Right cardiac atrium (tissue), 5 donors: Measurements from ENCODE around the gene FOXA3. TPM values are rescaled to one million over a fixed set of nuclear protein-coding genes. Genes with fewer than 3 reads are reported as not detected.

Experiments used
- ATAC-seq, 2 donors: fragments of 200-7000 bp; cut with Tn5 transposase; one replicate each; pipeline versions ENCODE4 v1.8.0 to v1.9.1; 2020; ENCODE audit warnings: moderate library complexity in 2 of 2, mild to moderate bottlenecking in 1 of 2
- DNase-seq, 3 donors: peaks; one replicate each; pipeline ENCODE4 v3.0.0-alpha.2; 2020
- H3K27ac ChIP-seq: one replicate; pipeline ENCODE4 v1.5.1; 2013; ENCODE audit warnings: mild to moderate bottlenecking, low read length, control low read depth, moderate library complexity
- H3K27me3 ChIP-seq: one replicate; pipeline ENCODE4 v1.6.1; 2013; ENCODE audit not compliant: control insufficient read depth, insufficient read depth
- H3K4me1 ChIP-seq: one replicate; pipeline ENCODE4 v1.6.1; 2013; ENCODE audit warnings: low read length; ENCODE audit not compliant: control insufficient read depth, insufficient read depth
- H3K4me3 ChIP-seq: one replicate; pipeline ENCODE4 v1.5.1; 2013; ENCODE audit warnings: low read length, control low read depth
- H3K9me3 ChIP-seq: one replicate; pipeline ENCODE4 v1.6.1; 2013; ENCODE audit warnings: low read length; ENCODE audit not compliant: control insufficient read depth
- WGBS: extraction: QIAGEN DNeasy Blood & Tissue Kit; methylation state at CpG from one replicate; pipeline ENCODE4 v1.1.7; 2013; 5-methylcytosine and 5-hydroxymethylcytosine counted together
- intact Hi-C, 4 donors: fragments of 100-400 bp; cut with DNase I; formaldehyde crosslinking; loops; one replicate each; pipeline versions ENCODE4 v1.11.0 to v1.14.0; 2022 to 2023
- polyA plus RNA-seq: library from polyadenylated mRNA; stranded (reverse); fragments of 200-250 nt; gene quantifications from one replicate; pipeline ENCODE4 v1.2.3, GENCODE V29; 2013
- total RNA-seq, 4 donors: library from RNA; stranded (reverse); fragmentation: NEBNext Ultra II Directional; extraction: Animal tissue kit (Norgen Biotek cat#: 25700); gene quantifications; one replicate each; pipeline ENCODE4 v1.2.1, GENCODE V29; 2021
- donor health status: healthy with polysubstance abuse.
- donor health status: DM: no; HTN: yes; CAD: no.
- donor health status: DM: no; HTN: no; CAD: no.
- donor health status: DM: no; HTN: yes; CAD: no; lungs with severe emphysema.
- donor health status: DM: yes; HTN: yes; CAD: no.

FOXA3 gene
- total and polyA plus RNA-seq, 5 donors = not detected

DNA sequence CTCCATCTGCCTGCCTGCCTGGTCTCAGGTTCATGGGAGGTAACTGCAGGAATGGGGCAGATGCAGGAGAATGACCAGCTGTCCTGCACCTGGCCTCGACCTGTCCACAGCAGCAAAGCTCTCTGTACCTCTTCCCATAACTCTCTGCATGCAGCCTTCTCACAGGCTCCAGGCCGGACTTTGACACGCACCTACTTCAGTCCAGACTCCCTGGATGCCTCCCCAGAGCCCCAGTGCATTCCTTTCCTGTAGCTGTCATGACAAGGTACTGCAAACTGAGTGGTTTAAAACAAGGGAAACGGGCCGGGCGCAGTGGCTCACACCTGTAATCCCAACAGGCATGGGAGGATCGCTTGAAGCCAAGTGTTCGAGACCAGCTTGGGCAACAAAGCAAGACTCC, 47.2 kb downstream of the FOXA3 start:
- intact Hi-C loops = no loop called here
- WGBS = 56% methylated on average over 8 of the region's 8 CpGs
- no peak for ATAC-seq

DNA sequence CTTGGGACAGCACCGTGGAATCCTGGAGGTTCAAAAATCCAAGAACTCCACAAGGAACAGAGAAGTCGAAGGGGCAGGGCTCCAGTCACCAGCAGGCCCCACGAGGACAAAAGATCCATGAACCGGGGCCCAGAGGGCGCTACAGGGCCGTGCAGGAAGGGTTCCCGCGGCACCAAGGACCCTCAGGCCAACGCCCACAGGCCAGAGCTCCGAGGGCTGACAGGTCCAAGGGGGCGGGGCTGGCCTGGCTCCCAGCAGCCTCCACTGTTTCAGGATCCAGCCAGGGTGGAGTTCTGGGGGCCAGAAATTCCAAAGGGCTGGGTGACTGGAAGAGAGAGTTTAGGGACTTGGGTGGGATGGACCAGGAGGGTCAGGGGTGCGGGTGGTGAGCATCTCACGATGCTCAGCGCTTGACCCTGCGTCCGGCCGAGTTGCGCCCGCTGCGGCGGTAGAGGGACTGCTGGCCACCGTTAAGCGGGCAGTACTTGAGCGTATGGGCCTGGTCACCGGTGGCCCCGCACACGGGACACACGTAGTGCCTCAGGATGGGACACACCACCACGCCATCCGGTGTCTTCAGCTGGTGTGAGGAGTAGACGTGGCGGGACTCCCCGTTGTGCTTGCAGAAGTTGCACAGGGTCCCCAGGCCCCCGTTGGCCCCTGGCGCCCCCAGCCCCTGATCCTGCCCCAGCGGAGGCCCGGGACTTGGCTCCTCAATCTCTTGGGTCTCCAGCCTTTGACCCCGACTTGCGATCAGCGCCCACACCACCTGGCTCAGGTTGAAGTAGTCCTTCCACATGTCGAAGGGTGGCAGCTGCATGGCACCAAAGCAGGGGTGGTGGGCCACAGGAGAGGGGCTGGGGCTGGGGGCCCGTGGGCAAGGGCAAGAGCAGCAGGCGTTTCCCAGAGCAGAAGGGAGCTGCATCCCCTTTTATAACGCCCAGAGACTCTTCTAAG, 50.0 kb downstream of the FOXA3 start, which contains the start of gene NANOS2:
NANOS2 (minus strand) TSS at position 905 of the 957 bp plus-strand sequence; CDS start at position 820, 85 bp downstream.
- Histone ChIP-seq H3K27ac (no peak within 1 kb of the TSS), H3K4me3 (no peak within 1 kb of the TSS), H3K27me3 (no peaks in the 10 kb centered on the region), H3K4me1 (no peaks in the 10 kb centered on the region), H3K9me3 (no peaks in the 10 kb centered on the region)
- DNase-seq (peak in 2 of 3 donors; percentile 42 to 71), ATAC-seq (peak; percentile 45 to 78)
- intact Hi-C loops = no loop called here
- WGBS = 57% methylated on average over 44 of the region's 44 CpGs

More for the DNA sequence above, 47.2 kb downstream of the FOXA3 start:
- no peak for DNase-seq
- Histone ChIP-seq H3K27ac (no peak overlapping the region), H3K4me1 (no peaks in the 10 kb centered on the region), H3K27me3 (no peaks in the 10 kb centered on the region), H3K4me3 (no peak overlapping the region), H3K9me3 (no peaks in the 10 kb centered on the region)

- 56% methylated on average over 4 of the region's 4 CpGs for WGBS
- Histone ChIP-seq H3K27ac (no peak overlapping the region), H3K4me3 (no peak overlapping the region), H3K4me1 (no peaks in the 10 kb centered on the region), H3K27me3 (no peaks in the 10 kb centered on the region), H3K9me3 (no peaks in the 10 kb centered on the region)
- intact Hi-C loops = no loop called here
- DNase-seq = no peak
- no peak for ATAC-seq
Observed at GRCh38 chr19:45917421-45918091, 53.4 kb downstream of the FOXA3 start.

DNA sequence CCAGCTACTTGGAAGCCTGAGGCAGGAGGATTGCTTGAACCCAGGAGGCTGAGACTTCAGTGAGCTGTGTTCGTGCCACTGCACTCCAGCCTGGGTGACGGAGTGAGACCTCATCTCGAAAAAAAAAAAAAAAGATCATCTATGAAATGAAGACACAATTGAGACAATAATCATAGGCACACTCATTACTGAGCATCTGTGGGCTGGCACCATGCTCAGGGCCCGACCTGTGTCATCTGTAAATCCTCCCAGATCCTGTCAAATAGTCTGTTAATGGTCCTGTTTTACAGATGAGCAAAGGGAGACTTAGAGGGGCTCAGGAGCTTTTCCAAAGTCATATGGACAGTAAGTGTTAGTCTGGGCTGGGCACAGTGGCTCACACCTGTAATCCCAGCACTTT, 54.6 kb downstream of the FOXA3 start:
- ATAC-seq (no peak), DNase-seq (no peak)
- H3K27me3 ChIP-seq = no peaks in the 10 kb centered on the region
- H3K9me3 ChIP-seq = no peaks in the 10 kb centered on the region
- 67% methylated on average over 4 of the region's 4 CpGs for WGBS
- intact Hi-C loops = no loop called here
- no peaks in the 10 kb centered on the region for H3K4me1 ChIP-seq
- no peak overlapping the region for H3K27ac ChIP-seq
- H3K4me3 ChIP-seq = no peak overlapping the region

- DNase-seq (no peak), ATAC-seq (no peak)
- no peak overlapping the region for H3K4me3 ChIP-seq
- 47% methylated on average over 7 of the region's 7 CpGs for WGBS
- H3K4me1 ChIP-seq = no peaks in the 10 kb centered on the region
- intact Hi-C loops = no loop called here
- no peak overlapping the region for H3K27ac ChIP-seq
- H3K27me3 ChIP-seq = no peaks in the 10 kb centered on the region
- H3K9me3 ChIP-seq = no peaks in the 10 kb centered on the region
Observed at GRCh38 chr19:45919678-45920077, 55.6 kb downstream of the FOXA3 start.

- WGBS = 65% methylated on average over 8 of the region's 8 CpGs
Observed at GRCh38 chr19:45920458-45920857, 56.3 kb downstream of the FOXA3 start.

DNA sequence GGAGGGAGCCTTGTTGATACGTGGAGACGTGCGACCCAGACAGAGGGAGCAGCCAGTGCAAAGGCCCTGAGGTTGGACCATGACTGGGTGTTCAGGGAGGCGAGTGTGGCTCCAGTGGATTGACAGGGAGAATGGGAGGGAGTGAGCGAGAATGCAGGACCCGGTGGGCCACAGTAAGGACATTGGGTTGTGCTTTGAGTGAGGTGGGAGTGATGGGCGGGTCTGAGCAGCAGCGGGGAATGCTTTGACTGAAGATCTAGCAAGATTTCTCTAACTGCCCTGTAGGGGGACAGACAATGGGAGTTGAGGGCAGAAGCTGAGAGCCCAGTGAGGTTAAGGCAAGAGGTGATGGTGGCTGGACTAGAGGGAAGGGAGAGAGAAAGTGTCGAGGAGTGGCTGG, 58.2 kb downstream of the FOXA3 start:
- Histone ChIP-seq H3K27ac (no peak overlapping the region), H3K4me3 (no peak overlapping the region), H3K9me3 (no peaks in the 10 kb centered on the region), H3K4me1 (no peaks in the 10 kb centered on the region), H3K27me3 (no peaks in the 10 kb centered on the region)
- WGBS = 60% methylated on average over 9 of the region's 9 CpGs
- no peak for ATAC-seq
- DNase-seq = no peak
- intact Hi-C loops = no loop called here

More at GRCh38 chr19:45920458-45920857, 56.3 kb downstream of the FOXA3 start:
- Histone ChIP-seq H3K27ac (no peak overlapping the region), H3K4me1 (no peaks in the 10 kb centered on the region), H3K27me3 (no peaks in the 10 kb centered on the region), H3K4me3 (no peak overlapping the region), H3K9me3 (no peaks in the 10 kb centered on the region)
- intact Hi-C loops = no loop called here
- DNase-seq (no peak), ATAC-seq (no peak)

Other genes with a start within 250 kb of the FOXA3 start
- 10 to 100 TPM; 25.2 to 37.9 (median 33.7) TPM for gene EML2, start 224.9 kb upstream of the FOXA3 start, total RNA-seq
- 19.0 TPM for gene EML2, start 224.9 kb upstream of the FOXA3 start, polyA plus RNA-seq
- 10 to 100 TPM in 3 of 4 donors, 1 to 10 TPM in 1; 8.5 to 16.7 (median 12.5) TPM for gene GIPR, start 196.1 kb upstream of the FOXA3 start, total RNA-seq
- 8.7 TPM for gene GIPR, start 196.1 kb upstream of the FOXA3 start, polyA plus RNA-seq
- 100 to 1,000 TPM; 246 to 297 (median 285) TPM for gene SNRPD2, start 172.4 kb upstream of the FOXA3 start, total RNA-seq
- 281 TPM for gene SNRPD2, start 172.4 kb upstream of the FOXA3 start, polyA plus RNA-seq
- 1 to 10 TPM; 2.5 to 3.3 (median 3.1) TPM for gene QPCTL, start 171.7 kb upstream of the FOXA3 start, total RNA-seq
- 2.7 TPM for gene QPCTL, start 171.7 kb upstream of the FOXA3 start, polyA plus RNA-seq
- 10 to 100 TPM; 11.4 to 13.2 (median 12.6) TPM for gene FBXO46, start 133.4 kb upstream of the FOXA3 start, total RNA-seq
- gene FBXO46, start 133.4 kb upstream of the FOXA3 start, polyA plus RNA-seq = 9.4 TPM
- under 1 TPM; 0.15 to 0.76 (median 0.30) TPM for gene MEIOSIN, start 130.9 kb upstream of the FOXA3 start, total RNA-seq
- 0.41 TPM for gene MEIOSIN, start 130.9 kb upstream of the FOXA3 start, polyA plus RNA-seq
- 10 to 100 TPM; 15.8 to 33.2 (median 24.1) TPM for gene SIX5, start 95.1 kb upstream of the FOXA3 start, total RNA-seq
- gene SIX5, start 95.1 kb upstream of the FOXA3 start, polyA plus RNA-seq = 19.4 TPM
- 100 to 1,000 TPM; 220 to 304 (median 288) TPM for gene DMPK, start 81.8 kb upstream of the FOXA3 start, total RNA-seq
- 395 TPM for gene DMPK, start 81.8 kb upstream of the FOXA3 start, polyA plus RNA-seq
- gene DMWD, start 71.5 kb upstream of the FOXA3 start, total RNA-seq = 10 to 100 TPM; 72.2 to 87.1 (median 76.6) TPM
- 50.2 TPM for gene DMWD, start 71.5 kb upstream of the FOXA3 start, polyA plus RNA-seq
- under 1 TPM in 1 of 4 donors, not detected in 3; 0.14 TPM for gene RSPH6A, start 49.0 kb upstream of the FOXA3 start, total RNA-seq
- not detected for gene RSPH6A, start 49.0 kb upstream of the FOXA3 start, polyA plus RNA-seq
- gene SYMPK, start 1.2 kb upstream of the FOXA3 start, total RNA-seq = 10 to 100 TPM; 33.1 to 40.4 (median 34.4) TPM
- 23.5 TPM for gene SYMPK, start 1.2 kb upstream of the FOXA3 start, polyA plus RNA-seq
- gene IRF2BP1, start 21.8 kb downstream of the FOXA3 start, total RNA-seq = 10 to 100 TPM; 21.5 to 23.4 (median 22.5) TPM
- gene IRF2BP1, start 21.8 kb downstream of the FOXA3 start, polyA plus RNA-seq = 17.5 TPM
- gene MYPOP, start 38.3 kb downstream of the FOXA3 start, total RNA-seq = 10 to 100 TPM in 3 of 4 donors, 1 to 10 TPM in 1; 9.1 to 15.4 (median 12.9) TPM
- 9.3 TPM for gene MYPOP, start 38.3 kb downstream of the FOXA3 start, polyA plus RNA-seq
- gene NANOS2, start 50.5 kb downstream of the FOXA3 start, total RNA-seq = not detected
- gene NANOS2, start 50.5 kb downstream of the FOXA3 start, polyA plus RNA-seq = not detected
- 1 to 10 TPM; 3.8 to 5.4 (median 3.9) TPM for gene NOVA2, start 109.5 kb downstream of the FOXA3 start, total RNA-seq
- gene NOVA2, start 109.5 kb downstream of the FOXA3 start, polyA plus RNA-seq = 3.3 TPM
- gene CCDC61, start 131.1 kb downstream of the FOXA3 start, total RNA-seq = 10 to 100 TPM in 1 of 4 donors, 1 to 10 TPM in 3; 7.1 to 12.7 (median 9.6) TPM
- gene CCDC61, start 131.1 kb downstream of the FOXA3 start, polyA plus RNA-seq = 7.9 TPM
- gene PGLYRP1, start 158.7 kb downstream of the FOXA3 start, total RNA-seq = not detected
- gene PGLYRP1, start 158.7 kb downstream of the FOXA3 start, polyA plus RNA-seq = not detected
- gene IGFL4, start 176.7 kb downstream of the FOXA3 start, total RNA-seq = not detected
- gene IGFL4, start 176.7 kb downstream of the FOXA3 start, polyA plus RNA-seq = not detected